Activated CD8-positive, alpha-beta memory T cell treated with anti-CD3 and anti-CD28 coated beads, Interleukin-2, amount 50 U/mL, for 1 hour (primary cell): ENCODE data around the gene FBXO42.

Source experiments
- DNase-seq: peaks from one replicate; pipeline ENCODE4 v3.0.0-alpha.2; 2020; ENCODE audit errors: extremely low read depth

The FBXO42 gene

GRCh38 chr1:16244650-16245285 lies 107.5 kb downstream of the FBXO42 start:
- DNase-seq = no peak

- DNase-seq = peak; percentile 33
These were observed 108.2 kb downstream of the FBXO42 start for GRCh38 chr1:16243936-16244649.

- DNase-seq = no peak
These were observed 109.1 kb downstream of the FBXO42 start for GRCh38 chr1:16243215-16243610.

- DNase-seq = no peak
These were observed 109.6 kb downstream of the FBXO42 start for GRCh38 chr1:16242556-16243214.

- no peak for DNase-seq
These were observed 111.0 kb downstream of the FBXO42 start for GRCh38 chr1:16241221-16241708.

GRCh38 chr1:16239972-16240491 lies 112.2 kb downstream of the FBXO42 start:
- DNase-seq = no peak

GRCh38 chr1:16237343-16237830 lies 114.9 kb downstream of the FBXO42 start:
- DNase-seq = no peak

- DNase-seq = peak; percentile 79
These were observed 115.6 kb downstream of the FBXO42 start, which contains the start of gene CPLANE2 for GRCh38 chr1:16236511-16237342. Gene CPLANE2 (minus strand): TSS chr1:16237183. CDS start chr1:16236742, 441 bp downstream.

- no peak for DNase-seq
These were observed 116.3 kb downstream of the FBXO42 start for GRCh38 chr1:16235944-16236510.

- DNase-seq = no peak
These were observed 116.9 kb downstream of the FBXO42 start for GRCh38 chr1:16235347-16235746.

- no peak for DNase-seq
These were observed 118.8 kb downstream of the FBXO42 start for GRCh38 chr1:16233431-16233830.

GRCh38 chr1:16232316-16232710 lies 120.0 kb downstream of the FBXO42 start:
- DNase-seq = no peak

GRCh38 chr1:16231331-16232315 lies 120.7 kb downstream of the FBXO42 start:
- no peak for DNase-seq

GRCh38 chr1:16230744-16231143 lies 121.5 kb downstream of the FBXO42 start:
- DNase-seq = no peak

GRCh38 chr1:16229976-16230740 lies 122.1 kb downstream of the FBXO42 start:
- DNase-seq = no peak

- no peak for DNase-seq
These were observed 125.6 kb downstream of the FBXO42 start for GRCh38 chr1:16226490-16227179.

GRCh38 chr1:16226129-16226489 lies 126.2 kb downstream of the FBXO42 start:
- no peak for DNase-seq

GRCh38 chr1:16224472-16224871 lies 127.8 kb downstream of the FBXO42 start:
- no peak for DNase-seq
